Stimulated activated CD4-positive, alpha-beta T cell treated with anti-CD3 and anti-CD28 coated beads, TNF-alpha, amount 100 ng/mL, for 48 hours (primary cell): ENCODE data around the gene RALGPS1.

Source experiments
- DNase-seq, 3 donors: peaks; one replicate each; pipeline ENCODE4 v3.0.0-alpha.2; 2020; ENCODE audit warnings: low read depth in 3 of 3

Gene RALGPS1

GRCh38 chr9:127098916-127099553 lies 184.5 kb downstream of the RALGPS1 start:
- DNase-seq: no peak

GRCh38 chr9:127099664-127100063 lies 185.1 kb downstream of the RALGPS1 start:
- no peak for DNase-seq

DNA sequence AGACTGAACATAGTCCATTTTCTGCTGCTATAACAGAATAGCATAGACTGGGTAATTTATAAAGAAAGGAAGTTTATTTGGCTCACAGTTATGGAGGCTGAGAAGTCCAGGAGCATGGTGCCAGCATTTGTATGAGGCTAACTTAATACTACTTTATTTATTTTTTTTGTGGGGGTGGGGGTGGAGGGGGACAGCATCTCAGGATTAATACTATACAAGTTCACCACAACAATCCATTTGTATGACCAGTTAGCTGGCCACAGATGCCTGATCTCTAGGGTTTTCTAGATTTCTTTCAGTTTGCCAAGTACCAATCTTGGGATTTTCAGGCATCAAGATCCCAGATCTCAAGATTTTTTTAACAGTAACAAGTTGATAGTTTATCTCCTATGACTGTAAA lies 187.6 kb downstream of the RALGPS1 start:
- no peak for DNase-seq

DNA sequence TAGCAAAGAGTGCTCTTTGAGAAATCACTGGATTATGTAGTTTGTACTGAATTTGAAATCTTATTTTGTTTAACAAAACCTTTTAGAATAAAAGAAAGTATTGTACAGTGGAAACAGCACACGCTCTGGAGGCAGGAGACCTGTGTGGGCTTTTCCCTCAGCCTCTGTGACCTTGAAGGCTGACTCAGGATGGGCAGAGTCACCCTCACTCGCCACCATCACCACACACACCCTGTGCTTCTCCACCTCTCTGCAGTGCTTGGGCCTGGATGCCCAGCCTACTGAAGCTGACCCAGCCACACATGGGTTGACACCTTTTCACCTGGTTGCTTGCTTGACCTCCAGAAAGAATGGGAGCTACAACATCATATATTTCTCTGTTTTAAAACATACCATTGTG lies 188.2 kb downstream of the RALGPS1 start:
- no peak for DNase-seq

DNA sequence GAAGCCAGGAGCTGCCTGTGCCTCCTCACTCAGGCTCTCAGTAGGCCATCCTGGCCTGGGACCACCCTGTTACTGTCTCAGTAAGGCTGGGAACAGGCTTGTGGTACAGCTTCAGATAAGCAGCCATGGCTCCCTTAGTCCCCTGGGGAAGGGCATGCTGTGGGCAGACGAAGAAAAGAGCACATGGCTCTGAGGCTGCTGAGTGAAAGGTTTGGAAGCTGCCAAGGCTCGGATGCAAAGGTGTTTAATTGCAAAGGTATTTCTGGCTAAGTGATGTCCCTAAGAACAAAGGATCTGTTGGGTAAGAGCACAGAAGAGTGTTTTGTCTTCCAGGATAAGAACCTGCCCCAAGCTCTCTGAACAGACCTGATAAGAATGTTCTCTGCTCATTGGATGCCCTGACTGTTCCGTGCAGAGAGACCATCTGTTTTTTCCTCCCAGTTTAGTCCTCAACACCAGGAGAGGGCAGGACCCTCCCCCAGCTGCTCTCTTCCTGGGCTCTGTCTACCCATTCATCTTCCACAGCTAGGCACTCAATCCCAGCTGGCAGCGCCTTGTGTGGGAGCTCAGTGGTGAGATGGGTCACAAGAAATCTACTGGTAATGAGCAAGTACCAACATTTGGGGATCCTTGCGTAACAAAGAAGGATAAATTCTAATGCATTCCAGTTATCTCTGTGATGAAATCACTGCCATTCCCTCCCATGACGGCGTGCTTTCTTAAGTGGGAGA lies 190.2 kb downstream of the RALGPS1 start:
- DNase-seq: no peak

GRCh38 chr9:127105805-127106465 lies 191.4 kb downstream of the RALGPS1 start:
- DNase-seq: no peak

- DNase-seq: no peak
Observed at GRCh38 chr9:127106466-127106855, 191.9 kb downstream of the RALGPS1 start.

- DNase-seq: no peak
Observed at GRCh38 chr9:127107171-127107928, 192.8 kb downstream of the RALGPS1 start.

DNA sequence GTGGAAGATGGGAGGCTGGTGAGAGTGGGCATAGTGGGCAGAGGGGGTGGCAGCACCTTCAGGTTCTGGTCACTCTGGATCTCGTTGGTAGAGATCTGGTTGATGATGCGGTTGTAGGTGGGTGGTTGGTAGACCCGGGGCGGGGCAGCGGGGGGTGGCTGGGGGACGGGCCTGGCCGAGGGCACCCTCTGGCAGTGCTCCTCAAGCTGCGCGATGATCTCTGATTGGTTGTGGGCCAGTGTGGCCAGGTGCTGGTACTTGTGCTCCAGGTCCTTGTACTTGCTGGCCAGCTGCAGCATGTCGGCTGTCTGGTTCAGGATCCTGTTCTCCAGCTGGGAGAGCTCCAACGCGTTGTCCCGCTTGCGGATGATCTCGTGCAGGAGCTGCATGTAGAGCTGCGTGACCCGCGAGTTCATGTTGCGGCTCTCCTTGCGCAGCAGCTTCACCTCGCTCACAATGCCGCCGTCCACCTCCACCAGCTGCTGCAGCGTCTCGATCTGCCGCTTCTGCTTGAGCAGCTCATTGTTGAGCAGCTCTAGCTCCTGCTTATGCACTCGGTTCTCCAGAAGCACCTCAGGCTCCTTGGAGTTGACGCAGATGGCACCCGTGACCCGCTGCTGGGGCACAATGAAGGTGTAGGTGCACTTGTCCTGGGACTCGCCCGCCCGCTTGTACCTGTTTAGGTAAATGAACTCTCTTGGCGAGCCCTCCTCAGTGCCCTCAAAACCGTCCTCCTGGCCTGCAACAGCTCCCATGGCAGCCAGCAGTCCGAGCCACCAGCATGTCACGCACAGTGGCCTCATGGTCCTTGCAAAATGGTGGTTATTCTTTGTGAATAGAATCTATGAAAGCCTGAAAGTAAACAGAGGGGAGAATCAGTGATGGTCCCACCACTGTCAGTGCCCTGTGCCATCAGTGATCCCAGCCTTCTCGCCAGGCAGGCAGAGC lies 193.6 kb downstream of the RALGPS1 start:
- DNase-seq: no peak

DNA sequence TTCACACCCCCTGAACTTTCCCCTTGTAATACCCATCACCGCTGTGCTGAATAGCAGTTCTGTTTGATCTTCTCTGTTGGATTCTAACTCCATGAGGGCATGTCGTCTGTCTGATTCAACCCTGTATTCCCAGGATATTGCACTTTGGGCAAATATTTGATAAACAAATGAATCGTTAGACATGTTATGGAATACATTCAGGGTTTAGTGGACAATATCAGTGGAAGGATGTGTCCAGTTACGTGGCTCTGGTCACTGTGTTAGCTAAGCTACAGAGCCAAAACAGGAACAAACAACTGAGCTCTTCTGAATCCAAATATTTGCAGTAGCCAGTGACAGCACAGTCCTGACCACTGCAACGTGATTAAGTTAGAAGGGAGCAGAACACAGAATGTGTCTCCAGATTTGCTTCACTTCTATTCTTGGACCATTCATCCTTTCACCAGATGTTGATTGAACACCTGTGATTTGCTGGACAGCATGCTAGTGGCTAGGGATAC lies 194.7 kb downstream of the RALGPS1 start:
- DNase-seq: no peak

DNA sequence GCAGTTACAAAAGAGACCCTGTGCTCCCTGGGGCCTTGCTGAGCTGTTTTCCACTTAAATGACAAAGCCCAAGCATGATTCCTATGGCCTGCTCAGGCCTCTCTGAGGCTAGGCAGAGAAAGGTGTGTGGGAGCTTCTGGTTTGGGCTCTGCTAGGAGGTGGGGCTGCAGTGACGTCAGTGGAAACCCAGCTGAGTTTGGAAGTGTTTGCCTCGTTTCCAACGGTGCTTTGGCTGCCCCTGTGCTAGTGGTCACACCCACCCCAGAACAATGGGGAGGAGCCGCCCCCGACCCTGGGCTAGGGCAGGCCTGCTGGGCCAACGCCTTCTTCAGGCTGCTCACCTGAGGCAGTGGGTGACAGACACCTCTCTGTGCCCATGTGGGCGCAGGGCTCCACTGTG lies 197.5 kb downstream of the RALGPS1 start:
- DNase-seq: no peak

GRCh38 chr9:127112735-127113161 lies 198.2 kb downstream of the RALGPS1 start:
- no peak for DNase-seq

DNA sequence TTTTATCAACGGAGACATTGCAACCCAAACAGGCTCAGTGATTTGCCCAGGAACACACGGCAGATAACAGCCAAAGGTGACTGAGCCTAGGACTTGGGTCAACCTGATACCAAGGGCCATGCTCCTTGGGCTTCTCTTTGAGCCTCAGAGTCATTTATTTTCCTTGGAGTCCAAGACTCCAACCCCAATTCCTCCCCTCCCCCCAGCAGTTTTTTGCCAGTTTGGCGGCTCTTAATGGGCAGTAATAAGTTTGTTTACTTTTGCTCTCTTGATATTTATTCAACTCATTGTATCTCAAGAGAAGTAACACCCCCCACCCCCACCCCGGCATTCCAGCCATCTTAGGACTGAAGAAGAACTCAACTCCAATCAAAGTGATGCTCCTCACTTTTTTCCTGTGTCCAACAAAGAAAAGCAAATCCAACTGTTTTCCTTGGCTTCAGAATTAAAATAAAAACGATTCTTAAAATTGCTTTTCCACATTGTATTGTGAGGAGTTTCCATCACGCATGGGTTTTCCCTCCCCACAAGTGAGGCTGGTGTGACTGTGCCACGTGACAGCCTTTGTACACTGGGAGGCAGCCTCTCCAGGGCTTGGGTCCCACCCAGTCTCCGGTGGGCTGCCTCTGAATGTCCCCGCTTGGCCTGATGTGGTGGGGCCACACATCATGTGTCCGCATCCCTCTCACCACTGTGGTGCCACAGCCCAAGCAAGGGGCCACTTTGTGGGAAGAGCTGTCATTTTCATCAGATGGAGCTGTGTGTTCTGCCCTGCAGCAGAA lies 198.8 kb downstream of the RALGPS1 start:
- DNase-seq: no peak

DNA sequence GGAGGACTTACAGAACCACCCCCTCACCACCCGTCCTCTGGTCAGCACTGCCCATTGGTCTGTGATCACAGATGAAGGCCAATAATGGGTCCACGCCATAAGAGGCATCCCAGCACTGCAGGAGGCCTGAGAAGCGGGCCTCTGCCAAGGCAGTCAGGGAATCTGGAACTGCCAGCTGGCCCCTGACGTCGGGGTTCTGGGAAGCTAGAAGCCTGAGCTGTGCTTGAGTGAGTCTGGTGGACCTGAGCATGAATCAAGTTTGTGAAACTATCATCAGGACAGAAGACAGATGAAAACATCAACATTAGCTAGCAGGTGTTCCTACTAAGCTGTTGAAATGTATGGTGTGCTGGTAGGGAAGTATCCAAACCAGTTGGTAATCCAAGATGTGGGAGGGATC lies 200.0 kb downstream of the RALGPS1 start:
- DNase-seq: no peak

- DNase-seq: no peak
Observed at GRCh38 chr9:127116088-127116726, 201.6 kb downstream of the RALGPS1 start.

GRCh38 chr9:127116957-127117356 lies 202.4 kb downstream of the RALGPS1 start:
- DNase-seq: no peak

DNA sequence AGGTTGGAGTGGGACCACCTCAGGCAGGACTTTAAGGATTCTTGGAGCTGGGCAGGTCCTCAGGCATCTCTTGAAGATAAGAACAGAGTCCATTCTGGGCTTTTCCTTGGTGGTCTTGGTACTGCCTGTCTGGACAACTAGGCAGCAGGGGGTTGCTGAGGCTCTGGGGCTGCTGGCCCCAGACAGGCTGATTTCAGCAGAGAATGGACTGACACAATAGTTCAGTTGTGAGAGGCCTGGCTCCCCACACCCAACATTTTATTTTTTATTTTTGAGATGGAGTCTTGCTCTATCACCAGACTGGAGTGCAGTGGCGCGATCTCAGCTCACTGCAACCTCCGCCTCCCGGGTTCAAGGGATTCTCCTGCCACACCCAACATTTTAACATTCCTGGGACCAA lies 203.2 kb downstream of the RALGPS1 start:
- no peak for DNase-seq

GRCh38 chr9:127118597-127119319 lies 204.2 kb downstream of the RALGPS1 start:
- DNase-seq: no peak

DNA sequence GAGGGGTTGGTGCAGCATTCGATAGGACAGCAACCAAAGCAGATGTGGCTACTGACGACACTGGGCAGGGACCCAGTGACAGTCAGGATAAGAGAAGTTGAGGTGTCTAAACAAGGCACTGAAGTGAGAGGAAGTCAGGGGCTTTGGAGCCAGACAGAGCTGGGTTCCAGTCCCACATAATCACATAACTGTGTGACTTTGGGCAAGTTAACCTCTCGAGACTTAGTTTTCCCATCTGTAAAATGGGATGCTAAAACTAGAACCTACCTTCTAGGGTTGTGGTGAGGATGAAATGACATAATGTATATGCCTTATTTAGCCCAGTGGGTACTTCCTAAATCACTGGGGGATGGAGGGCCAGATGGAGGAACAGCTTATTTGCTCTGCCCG lies 204.7 kb downstream of the RALGPS1 start:
- no peak for DNase-seq
